GM13977 (cell line): ENCODE measurements around the gene ASL.

Source experiments
- DNase-seq: peaks from one replicate; pipeline ENCODE4 v3.0.0; 2012; ENCODE audit warnings: low spot score
- in situ Hi-C: fragments of 300-500 bp; cut with MboI; formaldehyde crosslinking; loops from one replicate; pipeline ENCODE4 v1.12.0; 2022; ENCODE audit warnings: low sequenced_read_pairs, low pct_unique_long_range_greater_than_20kb, mixed read lengths, inconsistent platforms; ENCODE audit not compliant: unreplicated experiment
- TF ChIP-seq, protein P1 (sequence below): IDR thresholded peaks from 2 replicates; pipeline ENCODE4 v1.5.1; 2012; ENCODE audit warnings: mild to moderate bottlenecking, control low read depth; ENCODE audit not compliant: insufficient read depth; ENCODE audit errors: extremely low read depth, missing control alignments

ASL gene

DNA sequence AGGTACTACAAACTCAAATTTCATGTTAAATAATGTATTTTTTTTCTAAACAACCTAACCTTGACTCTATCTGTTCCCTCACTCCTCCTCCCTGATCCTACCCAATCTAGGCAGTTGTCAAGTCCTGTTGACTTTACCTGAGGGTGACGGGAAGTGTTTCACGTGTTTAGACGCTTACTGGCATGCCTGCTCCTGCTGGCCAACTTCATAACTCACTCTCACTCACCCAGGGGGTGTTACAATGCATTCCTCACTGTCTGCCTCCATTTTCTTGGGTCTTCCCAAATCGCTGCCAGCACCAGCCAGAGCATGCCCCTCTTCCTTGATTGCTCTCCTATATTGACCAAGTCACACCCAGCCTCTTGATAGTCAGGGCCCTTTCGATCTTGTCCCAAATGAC is 67.4 kb downstream of the ASL start:
- no peak for DNase-seq
- TF ChIP-seq, protein P1, sequence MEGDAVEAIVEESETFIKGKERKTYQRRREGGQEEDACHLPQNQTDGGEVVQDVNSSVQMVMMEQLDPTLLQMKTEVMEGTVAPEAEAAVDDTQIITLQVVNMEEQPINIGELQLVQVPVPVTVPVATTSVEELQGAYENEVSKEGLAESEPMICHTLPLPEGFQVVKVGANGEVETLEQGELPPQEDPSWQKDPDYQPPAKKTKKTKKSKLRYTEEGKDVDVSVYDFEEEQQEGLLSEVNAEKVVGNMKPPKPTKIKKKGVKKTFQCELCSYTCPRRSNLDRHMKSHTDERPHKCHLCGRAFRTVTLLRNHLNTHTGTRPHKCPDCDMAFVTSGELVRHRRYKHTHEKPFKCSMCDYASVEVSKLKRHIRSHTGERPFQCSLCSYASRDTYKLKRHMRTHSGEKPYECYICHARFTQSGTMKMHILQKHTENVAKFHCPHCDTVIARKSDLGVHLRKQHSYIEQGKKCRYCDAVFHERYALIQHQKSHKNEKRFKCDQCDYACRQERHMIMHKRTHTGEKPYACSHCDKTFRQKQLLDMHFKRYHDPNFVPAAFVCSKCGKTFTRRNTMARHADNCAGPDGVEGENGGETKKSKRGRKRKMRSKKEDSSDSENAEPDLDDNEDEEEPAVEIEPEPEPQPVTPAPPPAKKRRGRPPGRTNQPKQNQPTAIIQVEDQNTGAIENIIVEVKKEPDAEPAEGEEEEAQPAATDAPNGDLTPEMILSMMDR = no peak
- in situ Hi-C loops = no loop called here
